ELF-1 (cell line): ENCODE measurements around the gene SUPT3H.
"Not testable (repeated sequence)": the region's sequence is repeated elsewhere in the genome, so short reads cannot be mapped to it uniquely, and the experiment has no call there.

Source experiments
- DNase-seq: peaks from one replicate; pipeline ENCODE4 v3.0.0-alpha.2; 2016; ENCODE audit warnings: low read depth, low spot score

Gene SUPT3H

DNA sequence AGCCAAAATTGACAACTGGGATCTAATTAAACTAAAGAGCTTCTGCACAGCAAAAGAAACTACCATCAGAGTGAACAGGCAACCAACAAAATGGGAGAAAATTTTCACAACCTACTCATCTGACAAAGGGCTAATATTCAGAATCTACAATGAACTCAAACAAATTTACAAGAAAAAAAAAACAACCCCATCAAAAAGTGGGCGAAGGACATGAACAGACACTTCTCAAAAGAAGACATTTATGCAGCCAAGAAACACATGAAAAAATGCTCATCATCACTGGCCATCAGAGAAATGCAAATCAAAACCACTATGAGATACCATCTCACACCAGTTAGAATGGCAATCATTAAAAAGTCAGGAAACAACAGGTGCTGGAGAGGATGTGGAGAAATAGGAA is 310.3 kb downstream of the SUPT3H start:
- not testable (repeated sequence) for DNase-seq

DNA sequence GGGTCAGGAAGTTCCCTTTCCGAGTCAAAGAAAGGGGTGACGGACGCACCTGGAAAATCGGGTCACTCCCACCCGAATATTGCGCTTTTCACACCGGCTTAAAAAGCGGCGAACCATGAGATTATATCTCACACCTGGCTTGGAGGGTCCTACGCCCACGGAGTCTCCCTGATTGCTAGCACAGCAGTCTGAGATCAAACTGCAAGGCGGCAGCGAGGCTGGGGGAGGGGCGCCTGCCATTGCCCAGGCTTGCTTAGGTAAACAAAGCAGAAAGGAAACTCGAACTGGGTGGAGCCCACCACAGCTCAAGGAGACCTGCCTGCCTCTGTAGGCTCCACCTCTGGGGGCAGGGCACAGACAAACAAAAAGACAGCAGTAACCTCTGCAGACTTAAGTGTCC is 315.1 kb downstream of the SUPT3H start:
- peak; percentile 79 for DNase-seq

DNA sequence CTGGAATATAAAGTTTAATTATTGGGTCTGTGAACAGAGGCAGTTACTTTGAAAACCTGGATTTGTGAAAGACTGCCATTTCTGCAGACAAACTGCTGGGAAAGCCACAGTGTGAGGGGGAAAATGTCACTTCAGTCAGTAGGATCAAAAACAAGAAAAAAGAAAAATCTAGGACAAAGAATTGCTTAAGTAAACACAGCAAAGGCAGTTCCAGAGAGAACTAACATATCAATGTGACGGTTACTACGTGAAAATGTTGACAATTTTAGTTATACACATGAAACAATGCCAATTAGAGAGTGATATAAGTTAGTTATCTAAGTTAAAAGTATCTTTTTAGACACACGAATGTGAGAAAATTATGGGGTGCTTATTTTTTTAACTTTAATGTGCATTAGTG is 320.0 kb downstream of the SUPT3H start:
- DNase-seq, result no peak

DNA sequence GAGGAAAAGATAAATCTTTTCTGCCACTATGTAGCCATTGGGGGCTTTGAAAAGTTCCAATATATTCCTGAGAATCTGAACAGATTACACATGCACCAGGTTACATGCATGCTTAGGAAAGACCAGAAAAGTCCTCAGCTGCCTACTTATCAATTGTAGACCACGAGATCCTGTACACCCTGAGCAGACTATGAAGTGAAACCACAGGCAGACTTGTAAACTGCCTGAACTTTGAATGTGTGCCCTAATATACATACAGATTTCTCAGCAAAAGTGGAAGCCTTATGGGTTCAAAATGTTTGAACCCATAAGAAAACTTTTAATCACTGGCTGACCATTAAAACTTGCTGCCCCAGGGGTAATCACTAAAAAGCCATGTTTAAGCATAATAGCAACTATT is 323.1 kb downstream of the SUPT3H start:
- no peak for DNase-seq

DNA sequence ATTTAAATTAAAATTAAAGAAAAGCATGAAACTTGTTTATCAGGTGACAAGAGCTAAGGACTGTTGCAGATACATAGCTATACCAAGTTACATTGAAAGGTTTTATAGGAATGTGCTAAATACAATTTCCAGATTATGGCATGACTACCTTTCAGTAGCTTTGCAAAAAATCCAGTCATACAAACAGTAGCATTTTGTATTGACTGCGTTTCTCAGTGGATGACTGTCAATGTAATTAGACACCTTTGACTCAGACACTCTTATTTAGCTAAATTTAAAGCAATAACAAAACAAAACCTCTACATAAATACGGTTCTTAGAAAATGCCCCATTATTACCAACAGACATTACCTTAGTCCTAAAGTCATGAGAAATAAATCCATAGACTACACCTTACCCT is 325.4 kb downstream of the SUPT3H start:
- DNase-seq, result no peak

DNA sequence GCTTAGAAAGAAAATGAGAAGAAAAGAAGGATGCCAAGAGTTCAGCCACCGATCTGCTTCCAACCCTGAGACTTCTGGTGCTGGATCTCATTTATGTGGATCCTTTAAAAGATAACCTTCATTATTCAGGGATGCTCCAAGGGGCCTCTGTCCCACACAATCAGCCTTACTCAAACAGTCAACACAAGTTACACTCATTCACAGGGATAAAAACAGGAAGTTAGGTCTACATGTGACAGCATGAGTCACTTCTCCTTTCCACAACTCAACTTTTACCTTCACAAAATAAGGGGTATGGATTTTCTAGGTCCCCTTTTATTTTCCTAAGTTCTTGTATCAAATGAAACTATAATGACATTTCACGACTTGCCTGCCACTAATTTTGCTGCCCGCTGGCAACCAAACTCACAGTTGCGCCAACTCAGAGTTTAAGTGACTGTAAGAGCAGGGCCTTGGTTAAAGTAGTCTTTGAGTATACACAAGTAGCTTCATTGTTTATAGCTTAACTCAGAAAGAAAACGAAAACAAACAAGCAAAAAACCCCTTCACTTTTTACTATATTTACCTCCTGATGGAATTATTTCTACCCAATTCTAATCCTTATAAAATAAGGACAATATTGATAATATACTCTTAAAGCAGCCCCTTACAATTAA is 328.4 kb downstream of the SUPT3H start:
- DNase-seq, result no peak

DNA sequence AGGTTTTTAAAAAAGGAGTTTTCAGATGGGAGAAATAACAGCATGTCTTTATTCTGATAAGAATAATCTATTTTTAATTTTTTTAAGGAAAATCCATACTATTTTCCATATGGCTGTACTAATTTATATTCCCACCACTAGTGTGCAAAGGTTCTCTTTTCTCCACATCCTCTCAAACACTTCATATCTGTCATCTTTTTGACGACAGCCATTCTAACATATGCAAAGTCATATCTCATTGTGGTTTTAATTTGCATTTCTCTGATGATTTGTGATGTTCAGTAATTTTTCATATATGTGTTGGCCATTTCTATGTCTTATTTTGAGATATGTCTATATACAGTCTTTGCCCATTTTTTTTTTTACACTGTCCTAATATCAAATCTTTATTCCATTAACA is 330.2 kb downstream of the SUPT3H start:
- no peak for DNase-seq

DNA sequence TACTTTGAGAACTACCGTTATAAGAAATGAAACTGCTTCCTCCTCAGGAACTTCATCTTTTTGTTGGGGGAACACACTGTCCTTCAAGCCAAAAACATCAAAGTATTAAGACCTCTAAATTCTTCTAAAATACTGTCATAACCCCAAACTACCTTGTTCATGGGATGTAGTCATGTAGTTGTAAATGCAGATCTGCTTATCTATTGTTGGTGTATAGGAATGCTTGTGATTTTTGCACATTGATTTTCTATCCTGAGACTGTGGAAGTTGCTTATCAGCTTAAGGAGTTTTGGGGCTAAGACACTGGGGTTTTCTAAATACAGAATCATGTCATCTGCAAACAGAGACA is 332.5 kb downstream of the SUPT3H start:
- DNase-seq, result no peak

DNA sequence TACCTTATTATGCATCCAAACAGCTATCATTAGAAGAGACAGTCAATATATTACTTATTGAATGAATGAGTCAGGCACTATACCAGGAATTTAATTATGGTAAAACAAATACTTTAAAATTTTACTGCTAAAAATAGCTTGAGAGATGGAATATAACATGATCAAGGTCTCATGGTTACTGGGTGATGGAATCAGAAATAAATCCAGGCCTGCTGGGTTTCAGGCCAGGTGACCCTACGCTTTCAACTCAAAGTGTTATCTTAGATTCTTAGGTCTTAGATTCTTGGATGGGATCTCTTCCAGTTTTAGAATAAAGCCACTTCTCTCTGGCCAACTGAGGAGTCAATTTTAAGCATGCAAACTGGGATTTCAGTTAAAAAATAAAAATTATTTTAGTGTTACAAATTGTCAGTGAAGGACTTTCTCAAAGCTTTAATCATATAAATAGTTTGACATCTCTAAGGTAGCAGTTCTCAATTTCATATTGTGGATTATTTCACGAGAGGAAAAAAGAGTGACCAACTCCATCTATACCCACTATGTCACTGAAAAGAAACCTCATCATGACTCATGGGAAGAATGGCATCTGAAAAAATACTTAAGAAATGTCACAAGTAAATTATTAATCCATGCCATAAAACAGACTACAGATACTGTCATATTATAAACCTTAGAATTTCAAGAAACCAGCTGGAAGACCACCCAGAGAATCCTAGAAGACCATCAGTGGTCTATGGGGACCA is 333.1 kb downstream of the SUPT3H start:
- DNase-seq, result no peak

DNA sequence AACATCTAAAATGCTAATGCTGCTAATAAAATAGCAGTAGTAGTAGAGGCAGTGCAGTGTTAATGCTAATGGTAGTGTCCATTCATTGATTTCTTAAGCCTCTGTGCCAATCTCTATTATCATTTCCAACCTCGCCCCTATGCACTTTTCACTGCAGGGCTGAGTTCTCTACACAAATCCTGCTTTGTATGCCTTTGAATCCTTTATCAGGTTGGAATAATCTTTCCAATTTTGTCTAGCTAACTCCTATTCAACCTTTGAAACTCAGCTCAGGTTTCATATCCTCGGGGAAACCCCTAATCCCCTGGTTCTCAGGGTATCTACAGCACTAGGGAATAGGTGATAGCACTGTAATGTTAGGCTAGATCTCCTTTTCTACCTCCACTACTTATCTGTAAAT is 333.6 kb downstream of the SUPT3H start:
- no peak for DNase-seq

DNA sequence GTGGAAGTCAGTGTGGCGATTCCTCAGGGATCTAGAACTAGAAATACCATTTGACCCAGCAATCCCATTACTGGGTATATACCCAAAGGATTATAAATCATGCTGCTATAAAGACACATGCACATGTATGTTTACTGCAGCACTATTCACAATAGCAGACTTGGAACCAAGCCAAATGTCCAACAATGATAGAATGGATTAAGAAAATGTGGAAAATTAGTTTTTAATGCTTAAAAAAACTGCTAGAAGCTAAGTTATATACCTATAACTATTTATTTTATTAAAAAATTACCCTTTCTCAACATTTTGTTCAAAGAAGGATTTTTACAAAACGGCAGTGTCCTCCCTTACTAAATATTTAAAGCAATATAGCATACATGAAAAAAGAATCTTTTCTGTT is 335.1 kb downstream of the SUPT3H start:
- DNase-seq, result not testable (repeated sequence)

DNA sequence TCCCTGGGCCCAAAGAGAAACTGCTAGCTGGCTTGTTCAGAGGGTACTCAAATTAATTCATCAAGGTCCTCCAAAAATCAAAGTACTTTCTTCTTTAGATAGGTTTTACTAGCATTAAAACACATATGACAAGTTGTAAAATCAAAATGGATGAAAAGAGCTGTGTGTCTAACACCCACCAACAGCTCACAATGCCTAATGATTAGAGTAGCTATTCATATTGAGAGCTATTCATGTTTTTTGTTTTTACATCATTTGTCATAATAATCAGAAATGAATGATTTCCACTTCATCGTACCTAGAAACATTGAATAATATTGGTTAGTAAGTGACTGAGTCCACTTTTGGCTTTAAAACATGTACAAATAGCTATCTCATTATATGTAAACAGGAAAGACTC is 339.5 kb downstream of the SUPT3H start:
- DNase-seq, result no peak

DNA sequence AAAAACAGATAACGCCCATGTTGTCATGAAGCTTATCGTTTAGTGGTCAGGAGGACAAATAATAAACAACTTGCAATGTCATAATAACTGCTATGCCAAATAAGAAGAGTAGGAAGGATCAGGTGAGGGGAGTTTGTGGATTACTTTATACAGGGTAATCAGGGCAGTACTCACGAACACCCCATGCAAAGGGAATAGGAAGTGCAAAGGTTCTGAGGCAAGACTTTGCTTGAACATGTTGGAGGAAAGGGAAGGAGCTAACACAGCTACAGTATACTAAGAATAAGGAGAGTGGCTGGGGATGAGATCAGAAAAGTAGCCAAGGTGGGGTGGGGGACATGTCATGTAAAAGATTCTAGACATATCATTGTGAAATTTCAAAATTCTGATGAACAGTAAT is 341.6 kb downstream of the SUPT3H start:
- no peak for DNase-seq

DNA sequence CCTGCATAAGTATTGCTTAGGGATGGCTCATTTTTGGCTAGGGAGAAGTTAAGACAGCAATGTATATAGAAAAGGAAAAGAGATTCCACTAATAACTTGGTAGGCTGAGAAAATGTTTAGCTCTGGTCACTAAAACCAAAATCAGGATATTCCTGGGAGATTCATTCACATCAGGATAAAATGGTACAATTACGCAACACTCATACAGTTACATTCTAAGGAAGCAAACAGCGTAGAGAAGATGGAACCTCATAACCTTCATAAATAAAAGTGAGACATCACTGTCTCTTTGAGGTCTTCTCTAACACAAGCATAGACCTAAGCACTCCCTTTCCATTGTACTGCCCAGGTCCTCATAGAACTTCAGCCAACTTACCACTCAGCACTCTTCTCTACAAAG is 345.3 kb downstream of the SUPT3H start:
- DNase-seq, result no peak

DNA sequence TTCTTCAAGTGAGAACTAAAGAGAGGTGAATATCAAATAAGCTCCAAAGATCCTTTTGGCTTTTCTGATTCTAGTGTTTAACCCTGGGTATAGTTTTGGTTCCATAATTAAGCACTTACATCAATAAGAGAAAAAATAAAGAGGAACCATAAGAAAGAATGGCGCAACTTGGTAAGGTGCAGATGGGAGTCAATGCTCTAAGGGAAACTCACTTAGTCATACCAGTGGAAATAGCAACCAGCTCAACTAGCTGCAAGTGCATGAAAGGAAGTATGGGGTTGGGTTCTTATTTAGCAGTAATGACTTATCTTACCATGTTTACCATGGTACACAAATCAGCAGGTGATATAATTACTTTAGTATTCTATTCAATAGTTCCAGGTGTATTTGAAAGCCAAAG is 346.1 kb downstream of the SUPT3H start:
- DNase-seq, result no peak

DNA sequence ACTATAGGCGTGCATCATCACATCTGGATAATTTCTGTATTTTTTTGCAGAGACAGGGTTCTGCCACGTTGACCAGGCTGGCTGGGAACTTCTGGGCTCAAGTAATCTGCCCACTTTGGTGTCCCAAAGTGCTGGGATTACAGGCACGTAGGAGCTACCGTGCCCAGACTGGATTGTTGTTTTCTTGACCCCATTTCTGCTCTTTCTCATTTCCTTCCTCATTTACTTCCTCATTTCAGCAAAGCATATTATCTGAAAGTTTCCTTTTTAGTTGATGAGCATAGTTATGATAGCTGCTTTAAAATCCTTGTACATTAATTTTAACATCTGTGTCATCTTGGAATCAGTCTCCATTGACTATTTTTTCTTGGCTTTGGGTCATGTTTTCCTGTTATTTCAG is 350.6 kb downstream of the SUPT3H start:
- DNase-seq, result no peak

DNA sequence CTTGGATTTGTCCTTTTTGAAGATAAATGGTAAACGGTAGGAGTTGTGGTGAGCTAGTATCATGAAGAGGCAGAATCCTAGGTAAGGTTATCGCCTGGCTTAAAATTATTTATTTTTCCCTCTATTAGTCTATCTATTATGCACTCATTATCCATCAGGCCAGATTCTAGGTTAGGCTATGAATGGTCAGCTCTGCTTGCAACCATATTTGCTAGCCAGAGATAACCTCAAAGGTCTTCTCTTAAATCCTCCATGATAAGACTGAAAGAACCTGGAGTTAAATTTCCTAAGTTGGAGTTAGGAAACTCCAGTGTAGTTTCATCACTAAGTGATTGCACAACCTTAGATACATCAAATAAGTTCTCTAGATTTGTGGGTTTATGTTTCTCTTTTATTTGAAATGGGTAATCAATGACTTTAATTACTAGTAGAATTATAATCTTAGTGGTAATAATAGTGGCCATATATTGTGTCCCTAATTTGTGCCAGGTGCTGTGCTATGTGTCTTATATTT is 351.7 kb downstream of the SUPT3H start:
- no peak for DNase-seq

DNA sequence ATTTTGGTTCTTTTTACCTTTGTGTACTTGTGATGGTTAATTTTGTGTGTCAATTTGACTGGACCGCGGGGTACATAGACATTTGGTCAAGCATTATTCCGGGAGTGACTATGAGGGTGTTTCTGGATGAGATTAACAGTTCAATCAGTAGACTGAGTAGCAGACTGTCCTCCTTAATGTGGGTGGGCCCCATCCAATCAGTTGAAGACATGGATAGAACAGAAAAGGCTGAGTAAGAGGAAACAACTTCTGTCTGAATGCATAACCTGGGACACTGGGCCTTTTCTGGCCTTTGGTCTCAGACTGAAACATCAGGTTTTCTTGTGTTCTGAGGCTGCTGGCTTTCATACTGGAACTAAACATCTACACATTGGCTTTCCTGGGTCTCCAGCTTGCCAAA is 353.1 kb downstream of the SUPT3H start:
- no peak for DNase-seq

DNA sequence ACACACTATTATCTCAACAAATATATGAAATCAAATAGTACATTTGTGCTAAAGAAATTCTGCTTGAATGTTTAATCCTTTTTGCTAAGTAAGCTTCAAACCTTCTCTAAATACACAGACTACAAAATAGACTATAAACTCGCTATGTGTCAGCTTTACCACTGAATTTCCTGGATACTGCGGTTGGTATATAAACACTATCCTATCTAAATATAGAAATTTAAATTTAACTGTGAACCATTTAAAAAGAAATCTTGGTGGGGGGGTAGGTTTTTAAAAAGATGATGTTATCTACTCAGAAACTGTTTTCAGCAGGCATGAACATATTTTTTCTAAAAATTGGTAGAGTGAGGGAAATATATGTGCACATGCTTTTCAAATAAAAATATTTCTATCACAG is 356.1 kb downstream of the SUPT3H start:
- DNase-seq, result no peak

DNA sequence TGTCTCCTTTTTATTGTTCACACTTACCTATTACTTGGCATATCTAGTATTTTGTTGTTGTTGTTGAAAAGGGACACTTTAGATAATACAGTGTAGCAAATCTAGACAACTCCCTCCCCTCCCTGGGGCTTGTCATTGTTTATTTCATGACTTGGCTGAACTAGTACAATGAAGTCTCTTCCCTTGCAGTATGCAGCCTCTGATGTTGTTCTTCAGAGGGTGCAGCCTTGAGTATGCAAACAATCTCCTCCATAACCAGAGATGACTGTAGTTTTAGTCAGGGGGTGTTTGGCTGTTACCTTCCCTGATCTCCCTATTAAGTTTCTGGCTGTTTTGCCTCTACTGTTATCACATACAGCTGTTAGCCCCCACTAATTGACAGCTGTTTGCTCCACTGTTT is 365.0 kb downstream of the SUPT3H start:
- DNase-seq, result no peak

DNA sequence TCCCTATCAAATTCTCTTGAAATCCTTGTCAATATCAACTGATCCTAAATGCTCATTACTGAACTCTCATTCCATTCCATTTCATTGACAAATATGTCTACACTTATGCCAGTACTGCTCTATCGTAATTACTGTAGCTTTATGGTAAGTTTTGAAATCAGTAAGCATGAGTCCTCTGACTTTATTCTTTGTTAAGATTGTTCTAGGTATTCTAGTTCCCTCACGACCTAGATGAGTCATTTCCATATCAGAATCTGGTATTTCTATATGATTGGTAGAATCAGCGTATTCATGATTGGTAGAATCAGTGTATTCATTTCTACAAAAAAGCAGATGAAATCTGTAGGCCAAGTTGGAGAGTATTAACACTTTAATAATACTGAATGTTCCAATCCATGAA is 368.2 kb downstream of the SUPT3H start:
- no peak for DNase-seq

DNA sequence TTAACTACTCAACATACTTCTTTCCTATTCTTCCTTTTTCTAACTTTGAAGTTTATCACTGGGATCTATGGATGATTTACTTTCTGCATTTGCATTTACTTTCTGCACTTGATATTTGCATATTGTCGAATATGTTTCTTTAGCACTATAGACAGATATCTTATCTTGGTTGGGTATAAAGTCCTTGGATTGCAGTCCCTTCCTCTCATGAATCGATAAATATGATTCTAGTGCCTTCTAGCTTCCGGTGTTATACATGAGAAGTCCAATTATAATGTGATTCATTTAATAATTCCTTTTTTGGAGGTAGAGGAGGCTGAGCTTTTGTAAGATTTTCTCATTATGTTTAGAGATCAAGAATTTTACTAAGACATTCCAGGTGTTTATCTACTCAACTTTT is 370.8 kb downstream of the SUPT3H start:
- no peak for DNase-seq

DNA sequence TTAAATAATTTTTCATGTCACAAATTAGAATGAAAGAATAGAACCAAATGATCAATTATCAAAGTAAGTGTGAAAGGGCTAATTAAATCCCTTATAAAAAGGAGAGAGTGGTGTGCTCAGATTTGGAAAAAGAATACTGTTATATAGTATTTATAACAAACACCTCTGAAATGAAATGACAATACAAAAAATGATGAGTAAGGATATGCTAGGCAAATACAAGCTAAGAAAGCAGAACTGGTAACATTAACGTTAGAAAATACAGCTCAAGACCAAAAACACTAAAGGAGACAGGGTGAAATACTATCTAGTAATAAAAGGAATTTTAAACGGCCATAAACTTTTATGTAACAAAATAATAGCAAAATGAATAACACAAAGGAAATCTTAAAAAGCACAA is 373.8 kb downstream of the SUPT3H start:
- no peak for DNase-seq

DNA sequence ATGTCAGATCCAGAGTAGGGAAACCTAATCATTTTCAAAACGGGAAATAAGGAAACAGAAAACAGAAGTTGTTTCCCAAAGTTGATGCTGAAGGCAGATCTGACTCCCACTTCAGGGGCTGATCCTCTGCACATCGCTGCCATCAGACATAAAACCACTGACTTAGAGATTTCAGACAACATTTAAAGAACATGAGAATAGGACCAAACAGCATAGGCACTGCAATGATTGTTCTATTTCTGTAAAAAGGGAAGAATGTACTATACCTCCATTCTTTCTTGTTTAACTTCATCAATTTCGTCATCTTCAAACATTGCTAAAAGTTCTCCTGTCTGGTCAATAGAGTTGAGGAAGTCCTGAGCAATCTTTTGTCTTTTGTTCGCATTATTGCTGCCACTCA is 374.3 kb downstream of the SUPT3H start:
- DNase-seq, result no peak
